ENCODE results near the gene NCKAP5L.
A peak's percentile ranks its signal among the peaks of the same experiment; 100 is the strongest.

Gene NCKAP5L

DNA sequence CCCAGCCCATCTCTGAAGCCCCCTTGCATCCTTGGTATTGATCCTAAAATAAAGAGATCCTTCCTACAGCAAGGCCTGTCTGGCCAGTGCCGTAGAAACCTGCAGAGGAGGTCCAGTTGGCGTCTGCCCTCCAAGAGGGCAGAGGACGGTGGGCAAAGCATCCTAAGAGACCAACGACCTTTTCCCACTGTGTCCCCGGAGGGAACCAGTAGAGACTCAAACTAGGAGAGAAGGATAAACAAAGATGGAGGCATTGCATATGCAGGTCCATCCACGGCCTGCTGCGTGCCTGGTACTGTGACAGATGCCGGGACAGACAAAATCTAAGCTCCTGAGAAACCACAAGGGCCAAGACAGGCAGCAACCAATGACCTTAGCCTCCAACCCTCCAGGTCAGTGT is 3.8 kb downstream of the NCKAP5L start:
- no peak for DNase-seq (ENCODE audit: low read depth)

DNA sequence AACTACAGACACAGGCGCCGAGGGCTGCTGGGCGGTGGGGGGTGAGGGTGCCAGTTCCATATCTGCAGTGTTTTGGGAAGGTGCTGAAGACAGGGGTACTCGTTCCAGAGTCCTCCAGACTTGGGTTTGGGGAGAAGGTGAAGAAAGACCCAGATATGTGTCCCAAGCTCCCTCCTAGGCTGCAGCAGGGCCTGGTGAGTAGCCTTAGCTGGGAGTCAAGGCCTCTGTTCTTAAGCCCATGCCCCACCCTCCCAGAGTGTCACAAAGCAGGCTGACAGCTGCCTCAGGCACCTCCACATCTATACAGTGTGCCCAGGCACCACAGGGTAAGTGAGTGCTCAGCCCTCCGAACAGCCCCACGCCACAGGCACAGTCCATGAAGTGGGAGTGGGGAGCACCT is 4.3 kb downstream of the NCKAP5L start:
- no peak for DNase-seq (ENCODE audit: low read depth)

DNA sequence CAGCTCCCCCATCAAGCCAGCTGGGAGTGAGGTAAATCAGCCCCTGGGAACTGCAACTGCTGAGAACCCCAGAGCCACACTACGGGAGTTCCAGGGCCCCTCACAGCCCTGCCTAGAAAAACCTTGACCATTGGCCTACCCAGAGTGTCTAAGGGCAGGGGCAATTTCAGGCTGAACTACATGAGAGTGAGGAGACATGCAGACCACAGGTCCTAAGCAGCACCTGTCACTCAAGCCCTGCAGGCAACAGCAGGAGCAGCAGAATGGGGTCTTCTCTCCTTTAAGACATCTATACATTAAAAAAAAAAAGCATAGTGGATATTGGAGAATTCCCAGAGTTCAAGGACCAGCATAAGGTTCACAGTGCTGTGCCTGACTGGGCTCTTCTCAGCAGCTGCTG is 4.9 kb downstream of the NCKAP5L start:
- no peak for DNase-seq (ENCODE audit: low read depth)

DNA sequence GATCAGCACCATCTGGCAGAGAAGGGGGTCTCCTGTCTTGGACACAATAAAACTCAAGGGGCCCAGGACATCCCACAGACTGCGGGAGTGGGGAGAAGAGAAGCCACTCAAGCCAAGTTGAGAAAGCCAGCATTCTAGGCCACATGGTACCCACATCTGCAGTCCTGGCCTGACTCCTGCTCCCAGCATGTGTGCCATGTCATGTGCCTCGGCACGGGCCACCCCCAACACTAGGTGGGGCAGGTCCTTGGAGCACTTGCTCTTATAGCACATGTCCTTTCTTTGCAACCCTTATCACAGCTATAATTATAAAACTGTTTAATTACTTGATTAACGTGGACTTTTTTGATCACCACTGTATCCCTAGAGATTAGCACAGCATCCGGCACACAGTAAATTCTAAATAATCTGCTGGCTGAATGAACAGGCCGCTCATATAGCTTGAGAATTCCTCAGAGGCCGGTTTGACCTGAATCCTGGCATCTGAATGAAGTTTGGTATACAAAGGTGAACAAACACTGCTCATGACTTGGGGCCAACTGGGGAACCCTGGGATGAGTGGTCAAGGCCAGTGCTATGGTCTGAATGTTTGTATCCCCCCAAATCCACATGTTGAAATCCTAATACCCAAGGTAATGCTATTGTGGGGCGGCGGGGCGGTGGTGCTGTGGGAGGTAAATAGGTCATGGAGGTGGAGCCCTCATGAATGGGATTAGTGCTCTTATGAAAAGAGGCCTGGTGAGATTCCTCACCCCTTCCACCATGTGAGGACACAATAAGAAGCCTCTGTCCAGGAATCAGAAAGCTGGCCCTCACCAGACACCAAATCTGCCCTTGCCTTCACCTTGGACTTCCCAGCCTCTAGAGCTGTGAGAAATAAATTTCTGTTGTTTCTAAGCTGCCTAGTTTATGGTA is 6.6 kb downstream of the NCKAP5L start:
- no peak for DNase-seq (ENCODE audit: low read depth)

DNA sequence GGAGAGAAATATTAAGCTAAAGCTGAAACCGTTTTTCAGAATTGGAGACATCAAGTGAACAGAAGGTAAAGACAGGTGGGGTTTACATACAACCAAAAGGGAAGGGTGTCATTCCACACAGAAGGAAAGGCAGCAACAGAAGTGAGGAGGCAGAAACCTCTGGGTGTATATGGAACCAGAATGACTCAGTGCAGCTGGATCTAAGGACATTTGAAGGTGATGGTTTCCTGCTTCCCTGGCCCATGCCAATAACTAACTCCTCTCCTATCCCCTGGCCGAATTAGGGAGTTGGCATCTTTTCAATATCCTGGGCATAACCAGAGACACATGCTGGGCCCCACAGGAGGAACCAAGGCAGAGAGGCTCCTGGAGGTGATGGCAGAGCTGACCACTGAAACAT is 8.4 kb downstream of the NCKAP5L start:
- DNase-seq (ENCODE audit: low read depth): no peak

DNA sequence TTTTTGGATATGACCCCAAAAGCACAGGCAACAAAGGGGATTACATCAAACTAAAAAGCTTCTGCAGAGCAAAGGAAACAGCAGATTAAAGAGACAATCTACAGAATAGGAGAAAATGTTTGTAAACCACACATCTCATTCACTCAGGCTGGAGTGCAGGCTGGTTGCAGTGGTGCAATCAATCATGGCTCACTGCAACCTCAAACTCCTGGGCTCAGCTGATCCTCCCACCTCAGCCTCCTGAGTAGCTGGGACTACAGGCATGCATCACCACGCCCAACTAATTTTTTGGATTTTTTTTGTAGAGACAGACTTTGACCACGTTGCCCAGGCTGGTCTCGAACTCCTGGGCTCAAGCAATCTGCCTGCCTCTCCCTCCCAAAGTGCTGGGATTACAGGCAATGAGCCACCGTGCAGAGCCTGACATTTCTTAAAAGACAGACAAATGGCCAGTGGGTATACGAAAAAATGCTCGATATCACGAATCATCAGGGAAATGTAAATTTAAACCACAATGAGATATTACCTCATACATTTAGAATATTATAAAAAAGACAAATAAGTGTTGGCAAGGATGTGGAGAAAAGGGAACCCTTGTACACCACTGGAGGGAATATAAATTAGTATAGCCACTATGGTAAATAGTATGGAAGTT is 9.8 kb downstream of the NCKAP5L start:
- no peak for DNase-seq (ENCODE audit: low read depth)

DNA sequence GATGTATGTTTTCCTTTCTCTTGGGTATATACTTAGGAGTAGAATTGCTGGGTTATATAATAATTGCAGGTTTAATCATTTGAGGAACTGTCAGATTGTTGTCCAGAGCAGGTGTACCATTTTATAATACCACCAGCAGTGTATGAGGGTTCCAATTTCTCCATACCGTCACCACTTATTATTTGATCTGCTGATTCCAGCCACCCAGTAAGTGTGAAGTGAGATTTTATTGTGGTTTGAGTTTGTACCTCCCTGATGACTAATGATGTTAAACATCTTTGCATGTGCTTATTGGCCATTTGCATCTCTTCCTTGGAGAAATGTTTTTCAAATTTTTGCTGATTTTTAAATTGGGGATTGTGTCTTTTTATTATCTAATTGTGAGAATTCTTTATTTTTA is 15.1 kb downstream of the NCKAP5L start:
- peak; percentile 27 for DNase-seq (ENCODE audit: low read depth)

DNA sequence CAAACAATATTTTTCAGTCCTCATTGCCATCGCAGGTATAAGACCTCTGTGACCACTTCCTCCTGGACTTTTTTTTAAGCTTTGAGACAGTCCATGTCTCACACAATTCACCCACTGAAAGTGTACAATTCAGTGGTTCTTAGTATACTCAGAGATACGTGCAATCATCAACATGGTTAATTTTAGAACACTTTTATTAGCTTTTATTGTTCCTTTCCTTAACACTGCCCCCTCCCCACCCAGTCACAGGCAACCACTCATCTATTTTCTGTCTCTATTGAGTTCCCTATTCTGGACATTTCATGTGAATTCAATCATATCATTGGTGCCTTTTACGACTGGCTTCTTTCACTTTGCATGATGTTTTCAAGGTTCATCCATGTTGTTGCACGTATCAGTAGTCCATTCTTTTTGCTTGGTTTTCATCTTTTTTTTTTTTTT is 16.2 kb downstream of the NCKAP5L start:
- DNase-seq (ENCODE audit: low read depth): no peak

DNA sequence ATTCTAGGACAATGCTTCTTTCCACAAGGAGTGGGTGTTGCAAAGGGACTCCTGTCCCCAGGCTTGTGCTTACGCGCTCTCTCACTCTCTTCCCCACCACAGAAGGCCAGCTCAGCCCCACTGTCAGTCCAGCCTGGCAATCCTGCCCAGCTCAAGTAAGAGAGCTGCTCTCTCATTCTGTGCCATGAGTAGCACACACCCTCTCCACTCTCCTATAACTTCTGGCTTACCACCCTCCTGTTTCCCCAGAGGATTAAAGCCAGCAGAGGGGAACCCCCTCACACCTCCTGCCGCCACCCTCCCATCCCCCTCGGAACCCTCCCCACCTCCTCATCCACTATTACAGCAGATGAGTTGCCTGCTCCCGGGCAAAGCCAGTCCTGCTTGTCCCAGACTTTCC is 17.1 kb downstream of the NCKAP5L start:
- no peak for DNase-seq (ENCODE audit: low read depth)

DNA sequence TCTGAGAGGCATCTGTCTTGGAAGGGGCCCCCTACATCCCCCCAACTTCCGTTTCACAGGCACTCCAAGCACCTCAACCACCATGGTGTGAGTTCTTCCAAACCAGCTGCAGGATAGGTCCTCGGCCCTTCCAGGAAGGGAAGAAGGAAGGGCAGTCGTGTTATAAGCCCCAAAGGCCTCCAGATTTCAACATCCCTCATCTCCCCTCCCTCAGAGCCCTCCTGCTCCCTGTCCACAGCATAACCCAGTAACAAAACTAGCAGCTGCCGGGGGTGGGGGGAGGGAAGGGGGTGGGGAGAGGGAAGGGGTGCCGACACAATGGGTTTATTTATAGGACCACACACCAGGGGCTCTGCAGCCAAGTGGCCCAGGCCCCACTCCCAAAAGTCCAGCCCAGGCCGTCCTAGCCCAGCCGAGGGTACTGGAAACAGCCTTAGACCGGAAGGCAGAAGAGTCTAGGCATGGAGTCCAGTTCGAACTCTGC is 18.3 kb downstream of the NCKAP5L start:
- no peak for DNase-seq (ENCODE audit: low read depth)

DNA sequence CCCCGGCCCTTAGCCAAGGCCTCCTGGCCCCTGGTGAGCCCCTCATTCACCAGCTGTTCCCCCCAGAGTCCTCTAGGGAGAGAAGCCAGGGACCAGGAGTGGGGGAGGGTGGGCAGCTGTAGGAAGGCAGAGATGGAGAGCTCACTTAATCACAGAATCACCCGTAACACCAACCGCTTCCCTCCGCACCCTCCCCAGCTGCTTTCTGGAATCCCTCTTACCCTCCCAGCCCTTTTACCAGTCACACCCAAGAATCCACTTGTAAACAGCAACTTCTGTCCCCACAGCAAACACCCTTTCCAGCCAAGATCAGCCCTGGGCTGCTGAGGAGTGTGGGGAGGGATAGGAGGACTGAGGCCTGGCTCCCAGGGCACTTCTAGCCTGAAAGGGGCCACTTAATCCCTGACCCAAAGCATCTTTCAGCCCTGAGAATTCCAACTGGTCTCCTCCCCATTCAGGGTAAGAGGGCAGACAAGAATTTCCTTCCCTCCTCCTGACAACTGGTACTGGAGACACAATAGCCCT is 18.8 kb downstream of the NCKAP5L start:
- no peak for DNase-seq (ENCODE audit: low read depth)

DNA sequence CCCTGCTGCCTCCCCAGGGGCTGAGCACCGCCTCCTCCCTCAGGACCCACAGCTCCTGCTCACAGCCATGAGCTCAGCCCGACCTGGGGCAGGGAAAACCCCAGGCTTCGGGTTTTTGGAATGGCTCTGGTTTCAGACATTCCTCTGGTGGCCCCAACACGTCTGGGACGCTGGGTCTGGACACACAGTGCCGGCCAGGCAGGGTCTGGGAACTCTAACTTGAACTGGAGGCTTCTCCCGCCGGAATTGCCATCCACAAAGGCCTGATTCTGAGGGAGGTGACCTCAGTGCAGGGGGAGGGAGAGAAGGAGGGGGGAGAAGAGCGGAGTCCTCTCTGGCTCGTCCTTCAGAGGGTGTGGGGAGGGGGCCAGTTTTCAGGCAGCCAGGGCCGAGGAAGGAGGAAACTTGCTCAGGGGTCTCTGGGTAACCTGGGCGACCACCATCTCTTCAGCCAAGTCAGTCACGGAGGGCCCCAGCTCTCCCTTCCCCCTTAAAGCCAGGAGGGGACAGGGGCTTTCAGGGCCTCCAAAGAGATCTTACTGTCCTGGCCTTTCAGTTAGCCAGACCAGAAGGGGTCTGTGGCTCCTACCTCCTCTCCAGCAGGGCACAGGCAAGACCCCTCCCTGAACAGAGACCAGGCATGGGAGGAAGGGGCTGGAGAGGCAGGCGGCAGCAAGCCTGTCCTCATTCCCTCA is 19.4 kb downstream of the NCKAP5L start:
- peak; percentile 35 for DNase-seq (ENCODE audit: low read depth)

DNA sequence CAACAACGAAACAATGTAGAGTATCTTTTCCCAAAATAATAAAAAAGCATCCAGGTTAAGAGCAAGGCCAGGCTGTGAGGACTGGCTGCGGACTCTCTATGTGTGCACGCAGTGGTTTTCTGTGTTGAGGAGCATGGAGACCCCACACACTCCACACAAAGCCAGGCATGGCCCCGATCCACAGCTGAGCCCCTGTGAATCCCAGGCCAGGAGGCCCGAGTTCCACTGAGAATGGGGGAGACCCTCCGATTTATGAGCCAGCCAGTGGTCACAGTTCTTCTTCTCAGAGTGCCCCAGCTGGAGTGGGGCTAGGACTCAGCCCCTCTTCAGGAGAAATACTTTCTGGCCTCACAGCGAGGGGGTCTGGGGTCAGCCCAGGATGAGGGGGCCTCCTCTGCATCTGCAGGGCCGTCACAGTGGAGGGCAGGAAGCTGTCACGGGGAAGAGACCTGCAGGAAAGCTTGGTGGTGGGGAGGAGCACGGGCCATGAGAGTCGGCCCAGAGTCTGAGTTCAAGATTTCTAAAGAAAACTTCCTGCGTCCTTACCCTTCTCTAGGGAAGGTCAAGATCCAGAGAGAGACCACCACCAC is 20.1 kb downstream of the NCKAP5L start:
- no peak for DNase-seq (ENCODE audit: low read depth)

DNA sequence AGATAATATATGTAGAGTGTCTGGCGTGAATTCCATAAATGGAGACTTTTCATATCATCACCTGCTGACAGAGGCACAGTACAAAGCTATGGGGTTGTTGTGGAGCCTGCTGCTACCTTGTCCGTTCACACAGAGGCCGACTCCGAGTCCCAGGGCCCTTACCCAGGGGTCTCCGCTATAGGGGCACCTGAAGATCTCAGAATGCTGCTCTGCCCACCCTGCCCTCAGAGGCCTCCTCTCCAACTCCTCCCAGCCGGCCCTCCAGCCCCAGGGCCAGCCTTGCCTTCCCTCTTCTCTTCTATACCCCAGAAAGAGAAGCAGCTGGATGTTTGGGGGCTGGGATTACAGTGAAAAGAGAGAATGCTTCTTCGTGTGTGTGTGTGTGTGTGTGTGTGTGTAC is 21.3 kb downstream of the NCKAP5L start:
- no peak for DNase-seq (ENCODE audit: low read depth)

DNA sequence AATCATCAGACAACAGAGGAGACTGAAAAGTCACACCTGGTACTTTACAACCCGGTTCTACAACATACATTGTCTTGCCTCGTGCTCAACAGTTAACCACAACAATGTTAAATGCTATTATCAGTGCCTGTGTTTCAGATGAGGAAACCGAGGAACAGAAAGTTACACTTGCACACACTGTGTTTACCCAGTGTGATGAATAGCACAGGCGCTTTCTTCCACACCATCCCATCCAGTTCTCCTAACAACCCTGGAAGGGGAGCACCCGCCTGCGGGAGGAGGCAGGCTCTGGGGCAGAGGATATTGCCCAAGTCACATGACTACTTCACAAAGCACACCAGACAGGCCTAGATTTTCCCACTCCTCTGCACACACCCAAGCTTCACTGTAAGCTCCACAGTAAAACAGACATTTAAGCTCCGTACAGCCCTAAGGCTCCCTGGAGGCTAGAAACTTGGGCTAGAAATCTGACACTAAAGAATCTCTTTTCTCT is 21.8 kb downstream of the NCKAP5L start:
- DNase-seq (ENCODE audit: low read depth): no peak

DNA sequence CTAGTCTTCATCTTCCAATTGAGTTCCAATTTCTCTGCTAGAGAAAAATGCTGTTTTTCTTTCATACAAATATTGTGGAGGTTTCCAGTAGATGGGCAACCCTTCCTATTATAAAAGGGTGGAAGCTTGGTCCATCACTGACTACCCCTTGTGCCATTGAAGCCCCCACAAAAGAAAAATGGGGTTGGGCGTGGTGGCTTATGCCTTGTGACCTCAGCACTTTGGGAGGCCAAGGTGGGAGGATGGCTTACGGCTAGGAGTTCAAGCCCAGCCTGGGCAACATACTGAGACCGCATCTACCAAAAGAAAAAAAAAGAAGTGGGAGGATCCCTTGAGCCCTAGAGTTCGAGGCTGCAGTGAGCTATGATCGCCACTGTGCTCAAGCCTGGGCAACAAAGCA is 22.8 kb downstream of the NCKAP5L start:
- no peak for DNase-seq (ENCODE audit: low read depth)

DNA sequence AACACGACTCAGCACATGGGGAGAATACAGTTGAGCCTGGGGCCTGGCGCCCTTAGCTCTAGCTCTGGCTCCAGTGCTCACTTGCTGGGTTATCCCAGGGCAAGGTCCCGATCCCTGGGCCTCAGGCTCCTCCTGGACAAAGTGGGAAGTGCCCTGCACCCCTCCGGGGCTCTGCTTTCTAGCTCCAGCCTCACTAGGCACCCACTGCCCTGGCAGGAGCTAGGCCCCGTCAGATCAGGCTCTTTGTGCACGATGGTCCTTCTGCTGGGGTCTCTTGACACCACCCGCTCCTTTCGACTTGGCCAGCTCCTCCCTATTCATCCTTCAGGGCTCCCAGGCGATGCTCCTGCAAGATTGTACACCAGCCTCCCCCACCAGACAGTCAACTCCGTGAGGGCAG is 23.4 kb downstream of the NCKAP5L start:
- no peak for DNase-seq (ENCODE audit: low read depth)

DNA sequence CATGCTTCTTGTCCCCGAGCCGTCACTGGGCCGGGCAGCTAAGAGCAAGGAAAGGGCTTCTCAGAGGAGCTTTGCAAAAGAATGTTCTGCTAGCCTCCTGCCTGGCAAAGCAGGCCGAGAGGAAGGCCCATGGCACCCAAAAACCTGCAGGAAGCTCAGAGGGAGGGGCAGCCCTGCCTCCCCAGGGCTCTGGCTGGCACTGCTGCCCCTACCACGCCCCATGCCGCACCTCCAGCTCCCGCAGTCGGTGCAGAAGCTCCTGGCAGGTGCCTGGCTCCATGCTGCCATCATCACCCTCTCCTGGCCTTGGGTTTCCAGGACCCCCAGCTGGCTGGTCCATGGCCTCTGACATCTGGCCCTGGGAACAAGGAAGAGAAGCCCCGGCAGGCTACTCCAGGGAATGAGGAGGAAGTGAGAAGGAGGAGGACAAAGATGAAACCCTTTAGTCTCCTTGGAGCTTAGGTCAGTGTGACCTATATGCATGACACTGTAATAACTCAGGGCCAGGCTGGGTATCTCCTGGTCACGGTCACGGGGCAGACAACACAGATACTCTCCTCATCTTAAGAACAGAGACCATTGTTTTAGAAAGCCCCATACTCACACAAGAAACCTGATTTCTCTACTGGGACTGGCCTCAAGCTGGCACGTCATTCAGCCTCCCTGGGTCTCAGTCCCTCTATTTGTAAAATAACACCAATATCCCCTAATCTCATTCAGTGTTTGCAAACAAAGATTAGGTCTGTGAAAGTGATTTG is 24.3 kb downstream of the NCKAP5L start:
- no peak for DNase-seq (ENCODE audit: low read depth)

DNA sequence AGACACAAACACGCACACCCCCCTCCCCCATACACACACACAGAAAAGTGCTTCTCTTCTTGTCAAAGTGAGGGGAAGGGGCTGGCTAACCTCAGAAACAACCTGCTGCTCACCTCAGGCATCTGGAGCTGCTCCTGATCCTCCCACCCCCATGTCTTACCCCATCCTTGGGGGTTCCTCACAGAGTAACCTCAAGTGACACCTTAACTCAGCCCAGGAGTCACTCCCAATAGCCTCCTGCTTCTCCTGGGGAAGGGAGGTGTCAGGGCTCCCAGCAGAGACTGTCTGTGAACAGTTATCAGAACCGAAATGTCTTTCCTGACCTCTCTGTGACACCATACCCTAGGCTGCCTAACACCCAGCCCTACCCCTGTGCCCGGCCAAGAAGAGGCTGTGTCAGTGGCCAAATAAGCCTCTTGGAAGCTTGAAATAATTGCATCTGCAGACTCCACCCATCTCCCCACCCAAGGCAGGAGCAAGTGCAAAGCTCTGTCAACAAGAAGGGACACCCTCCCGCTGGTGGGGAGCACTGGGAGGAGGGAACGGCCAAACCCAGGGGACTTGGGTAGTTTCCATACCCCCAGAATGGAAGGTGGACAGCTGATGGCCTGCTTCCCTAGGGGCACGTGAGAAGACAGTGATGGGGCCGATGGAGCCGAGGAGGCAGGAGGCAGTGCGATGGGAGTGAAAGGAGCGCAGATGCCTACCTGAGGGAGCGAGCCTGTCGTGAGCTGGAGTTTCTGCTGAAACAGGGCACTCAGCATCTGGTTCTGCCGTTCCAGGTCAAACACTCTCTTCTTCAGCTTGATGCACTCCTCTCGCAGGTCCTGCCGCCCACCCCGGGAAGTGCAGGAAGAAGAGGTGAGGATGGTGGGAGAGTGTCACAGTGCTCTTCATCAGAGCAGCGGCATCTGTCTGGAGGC is 26.8 kb downstream of the NCKAP5L start:
- DNase-seq (ENCODE audit: low read depth): no peak
